ENCODE results near the gene ADAMTSL5.
"Not testable (repeated sequence)": the region's sequence is repeated elsewhere in the genome, so short reads cannot be mapped to it uniquely, and the experiment has no call there.

ADAMTSL5 gene

GRCh38 chr19:1524287-1524971 is 11.6 kb upstream of the ADAMTSL5 start:
- H3K4me3 ChIP-seq (ENCODE audit: low read length), result no peak overlapping the region
- no peak for TF ChIP-seq ZNF274 (IDR thresholded peaks at IDR 0.05; ENCODE audit: low read depth, low read length)

GRCh38 chr19:1523412-1524286 is 10.8 kb upstream of the ADAMTSL5 start, which contains the start of gene PLK5:
TSS of gene PLK5 (plus strand) at chr19:1524077. CDS start at chr19:1526997, 2,920 bp downstream.
- TF ChIP-seq ZNF274 (IDR thresholded peaks at IDR 0.05; ENCODE audit: low read depth, low read length), result no peak

DNA sequence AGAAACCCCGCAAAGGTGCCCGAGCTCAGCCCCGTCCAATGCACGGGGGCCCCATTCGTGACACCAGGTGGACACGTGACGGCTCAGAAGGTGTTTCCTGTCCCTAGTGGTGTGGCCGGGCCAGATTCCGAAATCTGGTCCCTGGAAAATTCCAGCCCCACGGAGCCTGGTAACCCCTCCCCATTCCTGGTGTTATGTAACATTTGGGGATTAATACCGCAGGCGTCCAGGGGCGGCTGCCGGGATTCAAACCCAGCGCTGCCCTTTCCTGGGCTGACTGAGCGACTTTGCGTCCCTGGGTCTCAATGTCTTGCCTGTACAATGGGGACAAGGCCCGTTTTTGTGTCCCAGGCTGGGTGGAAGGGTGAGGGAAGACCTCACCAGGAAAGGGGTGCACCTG is 10.0 kb upstream of the ADAMTSL5 start:
- TF ChIP-seq ZNF274 (IDR thresholded peaks at IDR 0.05; ENCODE audit: low read depth, low read length), result no peak
- no peak overlapping the region for H3K4me3 ChIP-seq (ENCODE audit: low read length)

More at GRCh38 chr19:1523412-1524286, 10.8 kb upstream of the ADAMTSL5 start, which contains the start of gene PLK5:
- H3K4me3 ChIP-seq (ENCODE audit: low read length), result no peak within 1 kb of the TSS

DNA sequence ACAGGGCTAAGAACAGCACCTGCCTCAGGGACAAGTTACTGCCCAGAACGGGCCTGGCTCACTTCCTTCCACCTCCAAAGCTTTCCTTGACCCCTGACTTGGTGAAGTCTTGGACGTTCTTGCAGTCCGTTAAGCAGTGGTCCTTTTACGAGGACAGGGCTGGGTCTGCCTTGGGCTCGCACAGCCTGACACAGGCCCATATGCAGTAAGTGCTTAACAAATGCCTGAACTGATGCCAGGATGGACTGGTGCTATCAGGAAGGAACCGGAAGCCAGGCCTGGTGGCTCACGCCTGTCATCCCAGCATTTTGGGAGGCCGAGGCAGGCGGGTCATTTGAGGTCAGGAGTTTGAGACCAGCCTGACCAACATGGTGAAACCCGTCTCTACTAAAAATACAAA is 9.2 kb upstream of the ADAMTSL5 start:
- no peak overlapping the region for H3K4me3 ChIP-seq (ENCODE audit: low read length)
- no peak for TF ChIP-seq ZNF274 (IDR thresholded peaks at IDR 0.05; ENCODE audit: low read depth, low read length)

- no peak overlapping the region for H3K4me3 ChIP-seq (ENCODE audit: low read length)
- TF ChIP-seq ZNF274 (IDR thresholded peaks at IDR 0.05; ENCODE audit: low read depth, low read length), result no peak
Observed at GRCh38 chr19:1521636-1522035, 8.8 kb upstream of the ADAMTSL5 start.

GRCh38 chr19:1520203-1520780 is 7.5 kb upstream of the ADAMTSL5 start:
- no peak overlapping the region for H3K4me3 ChIP-seq (ENCODE audit: low read length)
- no peak for TF ChIP-seq ZNF274 (IDR thresholded peaks at IDR 0.05; ENCODE audit: low read depth, low read length)

GRCh38 chr19:1519802-1520201 is 7.0 kb upstream of the ADAMTSL5 start:
- not testable (repeated sequence) for H3K4me3 ChIP-seq (ENCODE audit: low read length)

GRCh38 chr19:1518471-1518870 is 5.7 kb upstream of the ADAMTSL5 start:
- H3K4me3 ChIP-seq (ENCODE audit: low read length), result no peak overlapping the region
- no peak for TF ChIP-seq ZNF274 (IDR thresholded peaks at IDR 0.05; ENCODE audit: low read depth, low read length)

DNA sequence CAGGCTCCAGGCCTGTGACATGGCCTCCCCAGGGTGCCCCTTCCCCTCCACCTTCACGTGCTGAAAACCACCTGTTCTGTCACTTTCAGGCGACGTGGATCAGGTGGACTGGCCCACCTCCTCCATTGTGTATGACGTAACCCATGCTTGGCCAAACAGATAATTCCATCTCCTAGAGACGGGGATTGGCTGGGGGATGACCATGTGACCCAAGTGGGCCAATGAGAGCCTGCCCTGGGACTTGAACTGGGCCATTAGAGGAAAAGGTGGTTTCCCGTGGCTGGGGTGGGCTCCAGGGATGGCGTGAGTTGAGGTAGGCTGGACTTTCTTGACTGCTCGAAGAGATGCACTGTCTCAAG is 3.6 kb upstream of the ADAMTSL5 start:
- TF ChIP-seq ZNF274 (IDR thresholded peaks at IDR 0.05; ENCODE audit: low read depth, low read length), result no peak
- no peak overlapping the region for H3K4me3 ChIP-seq (ENCODE audit: low read length)

DNA sequence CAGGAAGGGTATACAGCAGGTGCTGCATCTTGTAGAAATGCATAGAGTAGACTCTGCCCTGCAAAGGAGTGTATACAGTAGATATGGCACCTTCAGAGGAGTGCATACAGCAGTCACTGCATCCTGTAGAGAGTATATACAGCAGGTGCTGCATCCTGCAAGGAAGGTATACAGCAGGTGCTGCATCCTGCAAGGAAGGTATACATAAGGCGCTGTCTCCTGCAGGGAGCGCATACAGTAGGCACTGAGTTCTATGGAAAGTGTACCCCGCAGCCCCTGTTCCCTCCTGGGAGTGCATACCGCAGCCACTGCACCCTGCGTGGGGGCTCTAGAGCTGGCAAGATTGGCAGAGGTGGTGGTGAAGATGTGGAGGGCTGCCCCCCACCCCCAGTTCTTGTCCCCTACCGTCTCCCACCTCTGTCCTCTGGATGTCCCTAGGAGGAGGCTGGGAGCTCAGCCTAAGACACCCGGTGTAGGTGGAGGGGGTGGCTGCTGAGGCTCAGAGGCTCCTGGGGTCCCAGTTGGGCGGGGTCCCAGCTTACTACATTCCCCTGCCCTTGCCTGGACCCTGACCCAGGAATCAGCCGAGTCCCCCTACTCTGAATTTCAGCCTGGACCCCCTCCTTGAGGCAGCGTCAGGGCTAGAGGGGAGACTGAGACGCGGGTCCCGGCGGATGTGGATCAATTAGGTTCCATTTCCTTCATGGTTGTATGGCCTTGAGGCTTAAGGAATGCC is 2.3 kb upstream of the ADAMTSL5 start:
- no peak for TF ChIP-seq ZNF274 (IDR thresholded peaks at IDR 0.05; ENCODE audit: low read depth, low read length)
- H3K4me3 ChIP-seq (ENCODE audit: low read length), result no peak overlapping the region

GRCh38 chr19:1514295-1514661 is 1.5 kb upstream of the ADAMTSL5 start:
- no peak for TF ChIP-seq ZNF274 (IDR thresholded peaks at IDR 0.05; ENCODE audit: low read depth, low read length)

GRCh38 chr19:1513499-1514294 is 878 bp upstream of the ADAMTSL5 start:
- H3K4me3 ChIP-seq (ENCODE audit: low read length), result no peak overlapping the region
- TF ChIP-seq ZNF274 (IDR thresholded peaks at IDR 0.05; ENCODE audit: low read depth, low read length), result no peak

More at GRCh38 chr19:1514295-1514661, 1.5 kb upstream of the ADAMTSL5 start:
- no peak overlapping the region for H3K4me3 ChIP-seq (ENCODE audit: low read length)

Measured in GM08714 (cell line).